Lower leg skin (tissue), 3 donors: ENCODE results near the gene OTUD3.

ENCODE experiments used
- CTCF ChIP-seq, 3 donors: fragments of 450-650 bp; IDR thresholded peaks; one replicate each; pipeline ENCODE4 v1.5.1; 2016; ENCODE audit warnings: antibody characterized with exemption in 3 of 3, mild to moderate bottlenecking in 3 of 3, moderate library complexity in 2 of 3
- POLR2A ChIP-seq, 2 donors: fragments of 450-650 bp; IDR thresholded peaks; one replicate each; pipeline ENCODE4 v1.6.1; 2016 to 2017; ENCODE audit warnings: antibody characterized with exemption in 2 of 2, mild to moderate bottlenecking in 1 of 2, moderate library complexity in 1 of 2

DNA sequence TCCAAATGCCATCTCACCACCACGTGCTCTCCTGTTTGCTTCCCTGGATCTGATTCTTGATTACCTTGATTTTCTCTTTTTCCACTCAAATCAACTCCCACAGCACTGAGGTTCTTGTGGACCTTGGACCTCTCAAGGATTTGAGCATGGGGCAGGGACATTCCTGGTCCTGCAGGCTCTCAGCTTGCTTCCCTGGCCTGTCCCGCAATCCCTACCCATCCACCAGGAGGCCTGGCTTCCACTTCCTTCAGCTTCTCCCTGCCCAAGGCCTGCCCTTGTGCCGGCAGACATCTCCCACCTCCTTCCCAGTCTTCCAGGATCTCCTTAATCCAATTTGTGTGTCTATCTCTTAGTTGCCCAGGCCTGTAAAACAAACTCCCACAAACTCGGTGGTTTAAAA is 75.6 kb downstream of the OTUD3 start:
- TF ChIP-seq CTCF (IDR thresholded peaks at IDR 0.05) (no peak), POLR2A (IDR thresholded peaks at IDR 0.05) (no peak)
